ENCODE data around the gene ZNF616. TPM values are rescaled to one million over a fixed set of nuclear protein-coding genes. Genes with fewer than 3 reads are reported as not detected.
A peak's percentile ranks its signal among the peaks of the same experiment; 100 is the strongest.

Gene ZNF616
- total and polyA plus RNA-seq, 4 donors: 2.6 to 18.0 (median 5.2) TPM

- no peaks in the 10 kb centered on the region for H3K9me3 ChIP-seq (ENCODE audit: control insufficient read depth in 4 of 4, insufficient read depth in 3 of 4, low read length in 3 of 4)
- WGBS, 2 donors: 70 to 75% methylated on average over 10 of the region's 10 CpGs
- H3K27me3 ChIP-seq (ENCODE audit: control insufficient read depth in 3 of 3, insufficient read depth in 3 of 3, low read length in 2 of 3): no peaks in the 10 kb centered on the region
- H3K4me3 ChIP-seq: no peak overlapping the region
- no peak overlapping the region for H3K27ac ChIP-seq (ENCODE audit: low read depth in 1 of 2, low read length in 1 of 2)
- no peak for TF ChIP-seq CTCF (IDR thresholded peaks at IDR 0.05; ENCODE audit: control extremely low read depth, extremely low read depth)
- no peak overlapping the region for H3K9ac ChIP-seq (ENCODE audit: insufficient read depth in 1 of 2, low read length in 2 of 2)
- no peaks in the 10 kb centered on the region for H3K36me3 ChIP-seq (ENCODE audit: control insufficient read depth in 4 of 4, insufficient read depth in 4 of 4, low read length in 4 of 4)
- ATAC-seq (ENCODE audit: insufficient read depth, low FRiP score) (no peak), DNase-seq (peak in 1 of 3 donors; percentile 15)
- H3K4me1 ChIP-seq (ENCODE audit: control insufficient read depth in 5 of 5, insufficient read depth in 5 of 5, low read length in 5 of 5): peaks cover 2 to 8% (median 6%) of the 10 kb centered on the region in 5 donors
These were observed 36.8 kb upstream of the ZNF616 start for GRCh38 chr19:52176574-52176973.

- no peaks in the 10 kb centered on the region for H3K9me3 ChIP-seq (ENCODE audit: control insufficient read depth in 4 of 4, insufficient read depth in 3 of 4, low read length in 3 of 4)
- no peak for TF ChIP-seq CTCF (IDR thresholded peaks at IDR 0.05; ENCODE audit: control extremely low read depth, extremely low read depth)
- peaks cover 3 to 16% (median 9%) of the 10 kb centered on the region in 4 donors for H3K36me3 ChIP-seq (ENCODE audit: control insufficient read depth in 4 of 4, insufficient read depth in 4 of 4, low read length in 4 of 4)
- 100% methylated on average over 1 of the region's 1 CpG for WGBS, 2 donors
- peak overlapping the region in 1 of 2 donors; percentile 94 for H3K9ac ChIP-seq (ENCODE audit: insufficient read depth in 1 of 2, low read length in 2 of 2)
- ATAC-seq (ENCODE audit: insufficient read depth, low FRiP score): no peak
- H3K27me3 ChIP-seq (ENCODE audit: control insufficient read depth in 3 of 3, insufficient read depth in 3 of 3, low read length in 2 of 3): no peaks in the 10 kb centered on the region
- H3K27ac ChIP-seq (ENCODE audit: low read depth in 1 of 2, low read length in 1 of 2): no peak overlapping the region
- H3K4me3 ChIP-seq: no peak overlapping the region
- peaks cover 4 to 16% (median 6%) of the 10 kb centered on the region in 5 donors for H3K4me1 ChIP-seq (ENCODE audit: control insufficient read depth in 5 of 5, insufficient read depth in 5 of 5, low read length in 5 of 5)
- DNase-seq: no peak
These were observed 32.6 kb upstream of the ZNF616 start for GRCh38 chr19:52172347-52172746.

GRCh38 chr19:52171321-52172169, 31.8 kb upstream of the ZNF616 start, which contains the start of gene ZNF836:
Gene ZNF836 (minus strand): TSS chr19:52171621. CDS start chr19:52168072, 3,549 bp downstream.
- peak; percentile 94 for ATAC-seq (ENCODE audit: insufficient read depth, low FRiP score)
- Histone ChIP-seq H3K27ac (ENCODE audit: low read depth in 1 of 2, low read length in 1 of 2) (peak within 1 kb of the TSS; percentile 67 to 89), H3K9ac (ENCODE audit: insufficient read depth in 1 of 2, low read length in 2 of 2) (peak within 1 kb of the TSS; percentile 64 to 98), H3K9me3 (ENCODE audit: control insufficient read depth in 4 of 4, insufficient read depth in 3 of 4, low read length in 3 of 4) (no peaks in the 10 kb centered on the region), H3K27me3 (ENCODE audit: control insufficient read depth in 3 of 3, insufficient read depth in 3 of 3, low read length in 2 of 3) (no peaks in the 10 kb centered on the region), H3K36me3 (ENCODE audit: control insufficient read depth in 4 of 4, insufficient read depth in 4 of 4, low read length in 4 of 4) (peaks cover 3 to 20% (median 12%) of the 10 kb centered on the region in 4 donors), H3K4me3 (peak within 1 kb of the TSS; percentile 88), H3K4me1 (ENCODE audit: control insufficient read depth in 5 of 5, insufficient read depth in 5 of 5, low read length in 5 of 5) (peaks cover 4 to 16% (median 6%) of the 10 kb centered on the region in 5 donors)
- TF ChIP-seq CTCF (IDR thresholded peaks at IDR 0.05; ENCODE audit: control extremely low read depth, extremely low read depth): no peak
- 6 to 7% methylated on average over 37 of the region's 37 CpGs for WGBS, 2 donors
- DNase-seq: peak; percentile 92 to 95 (median 94)

All from lung (tissue), 12 donors.